ENCODE results near the gene SDK2.

DNA sequence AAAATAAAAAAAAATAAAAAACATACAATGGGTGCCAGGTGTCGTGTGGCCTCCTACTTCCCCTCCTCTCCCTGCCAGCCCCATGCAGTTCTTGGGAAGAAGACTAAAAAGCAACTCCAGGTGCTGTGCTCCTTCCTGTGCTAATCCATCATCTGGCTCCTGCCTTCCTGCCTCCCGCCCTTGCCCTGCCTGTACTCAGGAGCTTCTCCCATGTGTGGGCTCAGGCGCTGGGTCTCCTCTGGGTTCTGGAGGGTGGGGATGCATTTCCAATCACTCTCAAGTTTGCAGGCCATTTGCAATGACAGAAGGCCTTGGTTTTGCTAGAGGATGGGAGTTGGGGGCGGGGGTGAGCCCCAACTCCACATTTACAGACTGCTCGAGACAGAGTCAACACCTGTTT lies 122.9 kb downstream of the SDK2 start:
- TF ChIP-seq, protein P1, sequence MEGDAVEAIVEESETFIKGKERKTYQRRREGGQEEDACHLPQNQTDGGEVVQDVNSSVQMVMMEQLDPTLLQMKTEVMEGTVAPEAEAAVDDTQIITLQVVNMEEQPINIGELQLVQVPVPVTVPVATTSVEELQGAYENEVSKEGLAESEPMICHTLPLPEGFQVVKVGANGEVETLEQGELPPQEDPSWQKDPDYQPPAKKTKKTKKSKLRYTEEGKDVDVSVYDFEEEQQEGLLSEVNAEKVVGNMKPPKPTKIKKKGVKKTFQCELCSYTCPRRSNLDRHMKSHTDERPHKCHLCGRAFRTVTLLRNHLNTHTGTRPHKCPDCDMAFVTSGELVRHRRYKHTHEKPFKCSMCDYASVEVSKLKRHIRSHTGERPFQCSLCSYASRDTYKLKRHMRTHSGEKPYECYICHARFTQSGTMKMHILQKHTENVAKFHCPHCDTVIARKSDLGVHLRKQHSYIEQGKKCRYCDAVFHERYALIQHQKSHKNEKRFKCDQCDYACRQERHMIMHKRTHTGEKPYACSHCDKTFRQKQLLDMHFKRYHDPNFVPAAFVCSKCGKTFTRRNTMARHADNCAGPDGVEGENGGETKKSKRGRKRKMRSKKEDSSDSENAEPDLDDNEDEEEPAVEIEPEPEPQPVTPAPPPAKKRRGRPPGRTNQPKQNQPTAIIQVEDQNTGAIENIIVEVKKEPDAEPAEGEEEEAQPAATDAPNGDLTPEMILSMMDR (IDR thresholded peaks at IDR 0.05; ENCODE audit: low read depth, low read length, poor library complexity, severe bottlenecking), result no peak
- no peak for TF ChIP-seq EZH2phosphoT487 (IDR thresholded peaks at IDR 0.05; ENCODE audit: borderline replicate concordance, low read length)

All from DOHH2 (cell line).